Fibroblast of villous mesenchyme (primary cell): ENCODE results near the gene RBM20. TPM values are rescaled to one million over a fixed set of nuclear protein-coding genes. Genes with fewer than 3 reads are reported as not detected.
A peak's percentile ranks its signal among the peaks of the same experiment; 100 is the strongest.

Experiments used
- DNase-seq: peaks from one replicate; pipeline ENCODE4 v3.0.0-alpha.2; 2010; ENCODE audit warnings: low read depth
- H3K4me3 ChIP-seq: 2 replicates; pipeline ENCODE4 v1.5.1; 2011; ENCODE audit warnings: low read depth, mild to moderate bottlenecking, low read length
- total RNA-seq: library from RNA; depleted of rRNA; stranded (reverse); fragments of >200 nt; gene quantifications from 2 replicates; pipeline ENCODE4 v1.2.3, GENCODE V29; 2012
- TF ChIP-seq, protein P1 (sequence below): IDR thresholded peaks from 2 replicates; pipeline ENCODE4 v1.5.1; 2012; ENCODE audit warnings: low read depth, mild to moderate bottlenecking, low read length; ENCODE audit not compliant: insufficient read depth

RBM20 gene
- total RNA-seq = under 0.01 and 0.32 TPM in 2 replicates

DNA sequence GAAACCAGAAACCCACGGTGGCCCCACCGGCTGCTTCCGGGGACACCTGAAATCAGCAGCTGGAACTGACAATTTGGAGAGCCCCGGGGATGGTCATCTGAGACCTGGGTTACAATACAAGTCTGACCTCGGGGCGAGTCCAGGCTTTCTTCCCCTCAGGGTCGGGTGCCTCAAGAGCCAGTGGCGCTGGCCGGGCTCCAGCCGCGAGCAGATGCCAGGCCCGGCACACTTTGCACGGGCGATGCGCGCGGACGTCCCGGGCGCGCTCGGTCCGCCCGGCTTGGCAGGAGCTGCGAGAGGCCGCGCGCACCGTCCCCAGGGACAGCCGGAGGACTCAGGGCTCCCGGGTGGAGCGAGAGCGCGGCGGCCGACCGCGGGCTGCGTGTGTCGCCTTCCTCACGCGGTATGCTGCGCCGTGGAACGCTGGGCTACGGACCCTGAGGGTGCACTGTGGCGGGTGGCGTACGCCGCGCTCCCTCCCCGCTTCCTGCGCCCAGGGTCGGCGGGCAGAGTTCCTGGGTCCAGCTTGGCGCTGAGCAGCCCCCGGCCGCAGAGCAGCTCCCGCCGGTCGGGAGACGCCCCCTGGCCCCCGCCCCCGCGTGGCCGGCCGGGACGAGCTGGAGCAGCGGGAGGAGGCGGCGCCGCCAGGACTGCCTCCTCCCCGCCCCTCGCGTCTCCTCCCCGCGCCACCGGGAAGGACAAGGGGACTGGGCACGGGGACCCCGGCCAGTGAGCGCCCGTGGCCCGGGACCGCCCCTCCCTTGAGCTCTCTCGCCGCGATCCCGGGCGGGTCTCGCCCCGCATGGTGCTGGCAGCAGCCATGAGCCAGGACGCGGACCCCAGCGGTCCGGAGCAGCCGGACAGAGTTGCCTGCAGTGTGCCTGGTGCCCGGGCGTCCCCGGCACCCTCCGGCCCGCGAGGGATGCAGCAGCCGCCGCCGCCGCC, at the start of gene RBM20:
RBM20 (plus strand) TSS at position 684 of the 945 bp plus-strand sequence; CDS start at position 803, 119 bp downstream.
- peak; percentile 21 for DNase-seq
- TF ChIP-seq, protein P1, sequence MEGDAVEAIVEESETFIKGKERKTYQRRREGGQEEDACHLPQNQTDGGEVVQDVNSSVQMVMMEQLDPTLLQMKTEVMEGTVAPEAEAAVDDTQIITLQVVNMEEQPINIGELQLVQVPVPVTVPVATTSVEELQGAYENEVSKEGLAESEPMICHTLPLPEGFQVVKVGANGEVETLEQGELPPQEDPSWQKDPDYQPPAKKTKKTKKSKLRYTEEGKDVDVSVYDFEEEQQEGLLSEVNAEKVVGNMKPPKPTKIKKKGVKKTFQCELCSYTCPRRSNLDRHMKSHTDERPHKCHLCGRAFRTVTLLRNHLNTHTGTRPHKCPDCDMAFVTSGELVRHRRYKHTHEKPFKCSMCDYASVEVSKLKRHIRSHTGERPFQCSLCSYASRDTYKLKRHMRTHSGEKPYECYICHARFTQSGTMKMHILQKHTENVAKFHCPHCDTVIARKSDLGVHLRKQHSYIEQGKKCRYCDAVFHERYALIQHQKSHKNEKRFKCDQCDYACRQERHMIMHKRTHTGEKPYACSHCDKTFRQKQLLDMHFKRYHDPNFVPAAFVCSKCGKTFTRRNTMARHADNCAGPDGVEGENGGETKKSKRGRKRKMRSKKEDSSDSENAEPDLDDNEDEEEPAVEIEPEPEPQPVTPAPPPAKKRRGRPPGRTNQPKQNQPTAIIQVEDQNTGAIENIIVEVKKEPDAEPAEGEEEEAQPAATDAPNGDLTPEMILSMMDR = no peak
- H3K4me3 ChIP-seq = peak within 1 kb of the TSS; percentile 56

DNA sequence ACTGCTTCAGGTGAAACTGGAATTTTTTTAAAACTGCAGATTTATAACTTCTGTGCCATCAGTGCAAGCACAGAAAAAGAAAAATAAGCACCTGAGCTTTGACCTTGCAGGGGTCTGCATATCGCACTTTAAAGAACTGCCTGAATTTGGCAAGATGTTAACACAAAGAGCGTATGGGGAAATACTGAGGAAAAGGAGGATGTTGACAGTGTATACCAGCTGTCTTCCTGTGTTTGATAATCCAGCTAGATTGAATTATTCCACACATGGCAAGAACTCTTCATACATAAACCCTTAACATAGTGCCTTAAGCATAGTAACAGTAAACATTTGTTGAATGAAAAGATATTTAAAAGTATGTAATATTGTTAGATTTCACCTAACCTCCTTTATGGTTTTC, 46.7 kb upstream of the RBM20 start:
- no peak overlapping the region for H3K4me3 ChIP-seq
- TF ChIP-seq, protein P1 = no peak
- no peak for DNase-seq

DNA sequence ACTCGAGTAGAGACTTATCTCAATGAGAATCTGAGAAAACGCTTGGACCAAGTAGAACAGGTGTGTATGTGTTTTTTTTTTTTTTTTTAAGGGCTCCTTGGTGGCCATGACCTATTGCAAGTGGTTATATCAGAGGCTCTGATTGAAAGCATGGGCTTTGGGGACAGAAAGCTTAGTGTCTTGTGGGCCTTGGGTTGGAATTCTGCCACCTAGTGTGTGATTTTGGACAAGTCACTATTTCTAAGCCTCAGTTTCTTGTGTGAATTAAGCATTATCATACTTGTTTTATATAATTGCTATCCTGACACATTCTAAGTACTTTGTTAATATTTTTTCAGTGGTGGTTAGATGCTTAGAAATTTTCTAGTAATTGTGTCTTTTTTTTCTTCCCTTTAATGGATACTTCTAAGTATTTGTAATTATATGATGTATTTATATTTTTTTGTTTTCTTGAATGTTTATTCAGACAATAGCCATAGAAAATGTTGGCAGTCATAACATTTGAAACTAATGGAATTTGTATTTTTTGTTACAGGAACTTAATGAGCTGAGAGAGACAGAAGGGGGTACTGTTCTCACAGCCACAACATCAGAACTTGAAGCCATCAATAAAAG, 43.5 kb upstream of the RBM20 start:
- TF ChIP-seq, protein P1 = peak; percentile 66
- DNase-seq = peak; percentile 71
- H3K4me3 ChIP-seq = no peak overlapping the region

DNA sequence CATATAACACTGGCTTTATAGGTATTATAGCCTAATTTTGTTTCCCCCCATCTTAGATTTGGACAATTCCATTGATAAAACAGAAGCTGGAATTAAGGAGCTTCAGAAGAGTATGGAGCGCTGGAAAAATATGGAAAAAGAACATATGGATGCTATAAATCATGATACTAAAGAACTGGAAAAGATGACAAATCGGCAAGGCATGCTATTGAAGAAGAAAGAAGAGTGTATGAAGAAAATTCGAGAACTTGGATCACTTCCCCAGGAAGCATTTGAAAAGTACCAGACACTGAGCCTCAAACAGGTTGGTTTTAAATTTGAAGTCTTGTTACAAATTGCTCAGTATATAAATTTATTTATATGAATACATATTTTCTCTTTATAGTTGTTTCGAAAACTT, 42.6 kb upstream of the RBM20 start:
- DNase-seq = peak; percentile 8
- TF ChIP-seq, protein P1 = no peak
- no peak overlapping the region for H3K4me3 ChIP-seq

DNA sequence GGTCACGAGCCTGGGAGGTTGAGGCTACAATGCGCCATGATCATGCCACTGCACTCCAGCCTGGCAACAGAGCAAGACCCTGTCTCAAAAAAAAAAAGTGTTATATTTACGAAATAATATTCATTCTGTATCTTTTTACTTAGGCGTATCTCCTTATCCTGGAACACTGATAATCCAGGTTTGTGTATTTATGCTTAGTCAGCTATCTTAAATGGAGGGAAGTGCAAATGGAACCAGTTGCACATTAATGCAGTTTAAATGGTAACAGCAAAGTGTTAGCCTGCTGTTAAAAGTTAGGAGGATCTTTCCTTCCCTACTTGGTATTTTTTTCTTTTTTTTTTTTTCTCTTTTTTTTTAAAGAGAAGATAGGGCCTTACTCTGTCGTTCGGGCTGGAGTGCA, 36.0 kb upstream of the RBM20 start:
- TF ChIP-seq, protein P1 = no peak
- DNase-seq = no peak

DNA sequence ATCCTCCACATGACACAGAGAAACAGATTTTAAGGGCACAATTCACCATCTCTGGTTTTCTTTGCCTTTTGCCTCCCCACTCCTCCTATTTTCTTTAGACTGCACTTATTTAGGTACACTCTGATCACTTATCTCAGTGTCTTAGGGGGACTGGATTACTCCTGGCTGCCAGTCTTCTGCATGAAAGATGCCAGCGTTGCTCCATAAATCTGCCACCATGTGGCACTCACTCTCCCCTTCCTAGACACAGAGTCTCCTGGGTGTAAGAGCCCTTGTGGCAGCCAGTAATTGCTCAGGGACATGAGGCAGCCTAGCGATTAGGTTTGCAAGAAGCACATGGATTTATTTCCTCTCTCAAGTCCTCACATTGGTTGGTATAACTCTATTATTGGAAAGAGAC, 34.5 kb upstream of the RBM20 start:
- H3K4me3 ChIP-seq = no peak overlapping the region
- no peak for DNase-seq
- TF ChIP-seq, protein P1 = no peak

More for the DNA sequence above, 36.0 kb upstream of the RBM20 start:
- no peak overlapping the region for H3K4me3 ChIP-seq
